Colonic mucosa (tissue), 4 donors: ENCODE measurements around the gene ZNF688. TPM values are rescaled to one million over a fixed set of nuclear protein-coding genes. Genes with fewer than 3 reads are reported as not detected.

Source experiments
- DNase-seq: peaks from one replicate; pipeline ENCODE4 v3.0.0-alpha.2; 2020
- H3K27ac ChIP-seq: fragments of 200-600 bp; one replicate; pipeline ENCODE4 v1.8.0; 2021
- H3K27me3 ChIP-seq: fragments of 200-600 bp; one replicate; pipeline ENCODE4 v1.8.0; 2021
- H3K36me3 ChIP-seq: fragments of 200-600 bp; one replicate; pipeline ENCODE4 v1.8.0; 2021
- H3K4me1 ChIP-seq: fragments of 200-600 bp; one replicate; pipeline ENCODE4 v1.8.0; 2021; ENCODE audit warnings: mild to moderate bottlenecking
- H3K4me3 ChIP-seq: fragments of 200-600 bp; one replicate; pipeline ENCODE4 v1.8.0; 2021
- H3K9ac ChIP-seq, 2 donors: one replicate each; pipeline ENCODE4 v1.7.0; 2013; ENCODE audit warnings: control low read depth in 2 of 2, low read depth in 2 of 2, low read length in 2 of 2
- H3K9me3 ChIP-seq: fragments of 200-600 bp; one replicate; pipeline ENCODE4 v1.8.0; 2021
- intact Hi-C: fragments of 100-400 bp; cut with DNase I; formaldehyde crosslinking; loops from one replicate; pipeline ENCODE4 v1.14.1; 2022
- total RNA-seq, 2 donors: library from RNA; stranded (reverse); fragmentation: NEBNext Ultra II Directional in 1 of 2; extraction: Animal tissue kit (Norgen Biotek cat#: 25700) in 1 of 2; gene quantifications; one replicate each; pipeline ENCODE4 v1.2.1, GENCODE V29; 2021
- TF ChIP-seq, protein P1 (sequence below): fragments of 200-600 bp; IDR thresholded peaks from one replicate; pipeline ENCODE4 v1.8.0; 2022; ENCODE audit warnings: antibody characterized with exemption, mild to moderate bottlenecking
- donor health status: healthy.
- donor health status: DM: no; HTN: no; CAD: no.
- donor health status: DM: no; HTN: no; CAD: no.

ZNF688 gene
- total RNA-seq, 2 donors from 2014 or later: 13.1 to 14.3 TPM

DNA sequence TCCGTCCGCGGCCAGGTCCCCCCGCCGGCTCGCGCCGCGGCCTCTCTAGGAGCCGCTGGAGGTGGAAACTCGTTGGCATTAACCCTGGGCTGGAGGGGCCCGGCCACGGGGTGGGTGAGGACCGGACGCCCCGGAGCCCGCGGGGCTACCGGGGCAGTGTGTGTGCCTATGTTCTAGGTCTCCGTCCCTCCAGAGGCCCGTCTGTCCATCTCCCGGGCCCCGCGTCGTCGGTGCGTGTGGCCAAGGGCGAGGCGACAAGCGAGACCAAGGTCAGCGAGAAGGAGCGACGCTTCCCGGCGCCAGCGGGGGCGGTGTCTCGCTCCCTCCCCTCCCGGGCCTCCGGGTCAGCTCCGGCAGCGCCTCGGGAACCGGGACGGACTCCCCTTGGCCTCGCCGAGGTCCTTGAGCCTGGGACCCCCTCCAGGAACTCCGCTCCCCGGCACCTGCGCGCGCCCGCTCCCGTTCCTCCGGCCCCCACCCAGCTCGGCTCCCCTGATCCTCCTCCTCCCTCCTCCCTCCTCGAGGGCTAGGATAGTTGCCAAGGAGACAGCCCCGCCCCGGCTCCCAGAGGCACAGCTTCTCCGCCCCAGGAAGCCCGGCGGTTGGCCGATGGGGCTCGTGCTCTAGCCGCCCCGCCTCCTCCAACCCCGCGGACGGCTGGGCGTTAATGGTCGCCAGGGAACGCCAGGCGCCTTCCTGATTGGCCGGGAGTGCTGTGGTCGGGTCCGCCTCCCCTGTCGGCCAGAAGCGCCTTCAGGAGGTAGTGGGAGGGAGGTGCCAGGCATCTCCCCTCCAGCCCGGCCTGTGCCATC, 44.5 kb downstream of the ZNF688 start:
- peak; percentile 99 for DNase-seq
- intact Hi-C loops: loop anchor here (5.0 kb wide), 1 partner anchor 80 kb away; the partner anchor contains the start of gene SEPHS2
- H3K27ac ChIP-seq: peak overlapping the region; percentile 98
- H3K36me3 ChIP-seq: no peaks in the 10 kb centered on the region
- TF ChIP-seq, protein P1, sequence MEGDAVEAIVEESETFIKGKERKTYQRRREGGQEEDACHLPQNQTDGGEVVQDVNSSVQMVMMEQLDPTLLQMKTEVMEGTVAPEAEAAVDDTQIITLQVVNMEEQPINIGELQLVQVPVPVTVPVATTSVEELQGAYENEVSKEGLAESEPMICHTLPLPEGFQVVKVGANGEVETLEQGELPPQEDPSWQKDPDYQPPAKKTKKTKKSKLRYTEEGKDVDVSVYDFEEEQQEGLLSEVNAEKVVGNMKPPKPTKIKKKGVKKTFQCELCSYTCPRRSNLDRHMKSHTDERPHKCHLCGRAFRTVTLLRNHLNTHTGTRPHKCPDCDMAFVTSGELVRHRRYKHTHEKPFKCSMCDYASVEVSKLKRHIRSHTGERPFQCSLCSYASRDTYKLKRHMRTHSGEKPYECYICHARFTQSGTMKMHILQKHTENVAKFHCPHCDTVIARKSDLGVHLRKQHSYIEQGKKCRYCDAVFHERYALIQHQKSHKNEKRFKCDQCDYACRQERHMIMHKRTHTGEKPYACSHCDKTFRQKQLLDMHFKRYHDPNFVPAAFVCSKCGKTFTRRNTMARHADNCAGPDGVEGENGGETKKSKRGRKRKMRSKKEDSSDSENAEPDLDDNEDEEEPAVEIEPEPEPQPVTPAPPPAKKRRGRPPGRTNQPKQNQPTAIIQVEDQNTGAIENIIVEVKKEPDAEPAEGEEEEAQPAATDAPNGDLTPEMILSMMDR: peak; percentile 42
- no peaks in the 10 kb centered on the region for H3K27me3 ChIP-seq
- H3K4me1 ChIP-seq: no peaks in the 10 kb centered on the region
- no peaks in the 10 kb centered on the region for H3K9me3 ChIP-seq
- peak overlapping the region; percentile 93 to 96 for H3K9ac ChIP-seq
- peak overlapping the region; percentile 68 for H3K4me3 ChIP-seq

- no peaks in the 10 kb centered on the region for H3K4me1 ChIP-seq
Observed at GRCh38 chr16:30526137-30526822, 45.2 kb downstream of the ZNF688 start, which contains the start of gene ZNF768. TSS of gene ZNF768 (minus strand) at chr16:30526566. CDS start at chr16:30526413, 153 bp downstream.

GRCh38 chr16:30525844-30526136, 45.7 kb downstream of the ZNF688 start:
- DNase-seq: no peak
- Histone ChIP-seq H3K36me3 (no peaks in the 10 kb centered on the region), H3K4me3 (peak overlapping the region; percentile 68), H3K9me3 (no peaks in the 10 kb centered on the region), H3K9ac (peak overlapping the region; percentile 86 to 89), H3K4me1 (no peaks in the 10 kb centered on the region), H3K27ac (peak overlapping the region; percentile 98), H3K27me3 (no peaks in the 10 kb centered on the region)
- TF ChIP-seq, protein P1: no peak
- intact Hi-C loops: loop anchor here (5.0 kb wide), 1 partner anchor 78 kb away; the partner anchor contains the start of gene SEPHS2

More at GRCh38 chr16:30526137-30526822, 45.2 kb downstream of the ZNF688 start, which contains the start of gene ZNF768:
- TF ChIP-seq, protein P1: no peak
- peak within 1 kb of the TSS; percentile 68 for H3K4me3 ChIP-seq
- DNase-seq: peak; percentile 76
- no peaks in the 10 kb centered on the region for H3K9me3 ChIP-seq
- H3K27ac ChIP-seq: peak within 1 kb of the TSS; percentile 98
- H3K9ac ChIP-seq: peak within 1 kb of the TSS; percentile 93 to 96
- no peaks in the 10 kb centered on the region for H3K36me3 ChIP-seq
- intact Hi-C loops: loop anchor here (5.0 kb wide), 1 partner anchor 79 kb away; the partner anchor contains the start of gene SEPHS2
- no peaks in the 10 kb centered on the region for H3K27me3 ChIP-seq

GRCh38 chr16:30524575-30525568, 46.6 kb downstream of the ZNF688 start:
- intact Hi-C loops: loop anchor here (5.0 kb wide), 1 partner anchor 78 kb away; the partner anchor contains the start of gene SEPHS2
- TF ChIP-seq, protein P1: no peak
- Histone ChIP-seq H3K9me3 (no peaks in the 10 kb centered on the region), H3K4me1 (no peaks in the 10 kb centered on the region), H3K27me3 (no peaks in the 10 kb centered on the region), H3K36me3 (no peaks in the 10 kb centered on the region), H3K9ac (peak overlapping the region in 1 of 2 donors; percentile 86), H3K4me3 (no peak overlapping the region), H3K27ac (no peak overlapping the region)
- DNase-seq: no peak
